GM19043 (cell line): ENCODE data around the gene ACR.
A peak's percentile ranks its signal among the peaks of the same experiment; 100 is the strongest.
"Not testable (repeated sequence)": the region's sequence is repeated elsewhere in the genome, so short reads cannot be mapped to it uniquely, and the experiment has no call there.

Experiments used
- ATAC-seq: cut with Tn5 transposase; IDR thresholded peaks from one replicate; pipeline ENCODE4 v1.9.1; 2021; ENCODE audit warnings: low read depth; ENCODE audit not compliant: unreplicated experiment

Gene ACR

DNA sequence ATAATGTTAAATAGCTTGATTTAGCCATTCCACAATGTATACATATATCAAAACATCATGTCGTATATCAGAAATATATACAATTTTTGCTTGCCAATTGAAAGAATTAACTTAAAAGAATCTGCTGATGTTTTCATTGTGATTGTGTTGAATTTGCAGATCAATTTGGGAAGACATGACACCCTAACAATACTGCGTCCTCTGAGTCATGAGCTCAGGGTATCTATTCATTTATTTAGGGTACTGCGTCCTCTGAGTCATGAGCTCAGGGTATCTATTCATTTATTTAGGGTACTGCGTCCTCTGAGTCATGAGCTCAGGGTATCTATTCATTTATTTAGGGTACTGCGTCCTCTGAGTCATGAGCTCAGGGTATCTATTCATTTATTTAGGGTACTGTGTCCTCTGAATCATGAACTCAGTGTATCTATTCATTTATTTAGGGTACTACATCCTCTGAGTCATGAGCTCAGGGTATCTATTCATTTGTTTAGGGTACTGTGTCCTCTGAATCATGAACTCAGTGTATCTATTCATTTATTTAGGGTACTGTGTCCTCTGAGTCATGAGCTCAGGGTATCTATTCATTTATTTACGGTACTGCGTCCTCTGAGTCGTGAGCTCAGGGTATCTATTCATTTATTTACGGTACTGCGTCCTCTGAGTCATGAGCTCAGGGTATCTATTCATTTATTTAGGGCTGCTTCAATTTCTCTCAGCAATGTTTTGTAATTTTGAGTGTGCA lies 21.8 kb downstream of the ACR start:
- not testable (repeated sequence) for ATAC-seq

DNA sequence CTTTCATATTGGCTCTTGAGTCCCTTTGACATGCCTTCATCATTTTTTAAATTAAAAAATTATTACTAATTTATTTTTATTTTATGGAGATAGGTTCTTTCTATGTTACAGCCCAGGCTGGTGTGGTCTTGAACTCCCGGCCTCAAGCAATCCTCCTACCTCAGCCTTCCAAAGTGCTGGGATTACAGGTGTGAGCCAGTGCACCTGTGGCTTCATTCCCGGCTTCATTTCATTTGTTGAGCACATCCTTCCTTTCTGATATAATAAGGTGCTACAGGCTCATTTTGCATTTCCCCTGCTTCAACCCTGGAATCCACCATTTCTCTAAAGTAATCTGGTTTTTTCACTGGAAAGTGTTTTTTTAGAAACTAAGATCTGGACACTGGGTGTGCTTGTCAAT lies 23.8 kb downstream of the ACR start:
- not testable (repeated sequence) for ATAC-seq

DNA sequence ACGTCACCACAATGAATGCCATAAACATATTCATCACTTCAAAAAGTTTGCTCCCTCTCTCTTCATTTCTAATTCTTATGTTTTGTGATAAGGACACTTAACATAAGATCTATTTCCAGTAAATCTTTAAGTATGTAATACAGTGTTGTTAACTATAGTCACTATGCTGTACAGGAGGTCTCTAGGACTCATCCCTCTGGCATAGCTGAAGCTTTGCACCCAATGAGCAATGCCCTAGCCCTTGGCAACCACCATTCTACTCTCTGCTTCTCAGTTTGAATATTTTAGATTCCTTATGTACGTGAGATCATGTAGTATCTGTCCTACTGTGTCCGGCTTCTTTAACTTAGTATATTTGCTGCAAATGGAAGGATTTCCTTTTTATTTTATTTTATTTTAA lies 26.3 kb downstream of the ACR start:
- ATAC-seq = not testable (repeated sequence)

DNA sequence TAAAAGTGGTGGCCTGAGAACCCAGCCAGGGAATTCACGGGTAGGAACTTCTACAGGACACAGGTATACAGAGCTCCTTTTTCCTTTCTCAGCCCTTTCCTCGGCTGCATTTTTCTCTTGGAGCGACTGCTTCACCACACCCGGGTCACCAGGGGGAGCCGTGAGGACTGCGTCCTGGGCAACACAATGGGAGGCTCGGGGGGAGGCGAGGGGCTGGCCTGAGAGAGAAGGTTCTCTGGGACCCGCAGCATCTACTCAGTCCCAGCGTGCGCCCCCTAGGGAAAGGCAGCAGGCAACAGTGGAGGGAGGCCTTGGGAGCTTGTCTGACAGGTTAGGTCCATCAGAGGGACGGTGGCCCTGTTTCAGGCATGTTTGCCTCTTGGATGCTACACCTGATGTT lies 37.1 kb downstream of the ACR start:
- ATAC-seq = not testable (repeated sequence)

DNA sequence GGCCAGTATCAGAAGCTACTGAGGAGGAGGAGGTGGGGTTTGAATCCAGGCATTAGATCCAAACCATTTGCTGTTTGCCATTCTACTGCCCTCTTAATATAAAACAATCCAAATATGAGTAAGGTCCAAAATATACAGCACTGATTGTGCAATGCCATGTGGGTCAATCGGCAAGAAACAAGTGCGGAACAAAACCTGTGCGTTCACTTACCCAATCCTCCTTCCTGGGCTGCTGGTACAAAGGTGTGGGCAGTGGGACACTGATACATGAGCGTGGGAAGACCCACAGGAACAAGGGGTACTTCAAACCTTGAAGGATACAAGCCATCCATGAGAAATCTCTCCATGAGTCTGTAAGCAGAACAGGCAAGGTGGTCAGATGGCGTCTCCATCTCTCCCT lies 39.6 kb downstream of the ACR start:
- ATAC-seq = not testable (repeated sequence)

DNA sequence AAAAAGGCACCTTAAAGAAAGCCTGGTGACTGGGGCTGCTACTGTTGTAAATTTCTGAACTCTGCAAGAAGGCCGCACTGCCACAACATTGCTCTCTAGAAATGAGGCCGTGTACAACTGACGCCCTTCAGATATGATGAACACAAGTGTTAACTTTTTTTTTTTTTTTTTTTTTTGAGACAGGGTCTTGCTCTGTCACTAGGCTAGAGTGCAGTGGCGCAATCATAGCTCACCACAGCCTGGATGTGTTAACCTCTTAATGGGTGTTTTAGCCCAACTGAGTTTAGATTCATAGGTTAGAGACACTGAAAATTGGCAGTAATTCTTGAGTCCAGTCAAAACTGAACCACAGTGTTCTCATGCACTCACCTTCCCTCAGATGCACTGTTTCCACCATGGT lies 42.2 kb downstream of the ACR start:
- not testable (repeated sequence) for ATAC-seq

DNA sequence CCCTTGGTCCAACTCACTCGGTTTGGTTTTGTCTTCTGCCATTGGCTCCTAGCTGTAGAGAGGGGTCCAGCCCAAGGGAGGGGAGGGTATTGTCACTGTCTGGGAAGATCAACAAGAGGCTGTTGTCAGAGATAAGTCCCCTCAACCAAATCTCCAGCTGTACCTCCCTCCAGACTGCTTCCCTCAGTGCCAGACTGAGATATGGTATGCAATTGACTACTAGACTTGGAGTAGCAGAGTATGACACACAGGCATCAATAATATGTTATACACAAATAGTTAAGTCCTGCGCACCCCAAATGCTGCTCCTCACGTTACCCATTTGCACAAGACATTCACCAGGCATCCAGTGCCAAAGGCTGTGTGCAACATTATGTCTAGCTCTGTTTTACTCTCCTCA lies 44.2 kb downstream of the ACR start:
- not testable (repeated sequence) for ATAC-seq

DNA sequence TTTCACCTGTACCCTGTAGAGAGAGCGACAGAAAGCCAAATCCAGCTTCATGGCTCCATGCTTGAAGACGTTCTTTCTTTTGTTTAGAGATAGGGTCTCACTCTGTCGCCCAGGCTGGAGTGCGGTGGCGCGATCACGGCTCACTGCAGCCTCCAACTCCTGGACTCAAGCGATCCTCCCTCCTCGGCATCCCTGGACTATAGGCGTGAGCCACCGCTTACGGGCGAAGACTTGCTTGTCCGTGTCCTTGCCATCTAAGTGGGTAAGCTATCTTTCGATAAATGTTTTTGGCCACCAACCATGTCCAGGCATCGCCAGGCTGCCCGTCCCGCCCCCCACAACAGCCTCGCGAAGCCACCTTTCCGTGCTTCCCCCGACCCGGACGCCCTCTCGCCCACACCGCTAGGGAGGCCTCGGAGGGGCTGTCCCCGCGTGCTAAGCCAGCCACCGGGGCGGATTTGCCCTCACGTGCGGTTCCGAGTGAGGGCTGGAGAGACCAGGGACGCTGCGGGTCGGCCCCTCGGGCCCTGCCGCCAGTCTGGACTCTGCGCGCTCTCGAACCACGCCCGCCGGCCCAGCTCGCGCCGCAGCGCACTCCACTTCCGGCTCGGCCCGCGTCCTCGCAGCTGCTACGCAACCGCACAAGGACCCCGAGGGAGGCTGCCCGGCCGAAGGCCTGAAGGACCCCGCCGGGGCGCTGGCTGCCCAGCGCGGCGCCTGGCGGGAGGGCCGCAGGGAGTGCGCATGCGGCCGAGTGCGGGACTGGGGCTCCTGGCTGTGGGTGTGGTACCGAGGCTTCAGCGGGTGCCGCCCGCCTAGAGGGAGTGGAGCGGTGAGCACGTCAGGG lies 45.3 kb downstream of the ACR start, which contains the start of gene RABL2B:
Gene RABL2B, minus strand, starts transcription at position 604 of the 847 bp plus-strand sequence. CDS start 1,342 bp downstream, outside the sequence.
- ATAC-seq = peak; percentile 96

DNA sequence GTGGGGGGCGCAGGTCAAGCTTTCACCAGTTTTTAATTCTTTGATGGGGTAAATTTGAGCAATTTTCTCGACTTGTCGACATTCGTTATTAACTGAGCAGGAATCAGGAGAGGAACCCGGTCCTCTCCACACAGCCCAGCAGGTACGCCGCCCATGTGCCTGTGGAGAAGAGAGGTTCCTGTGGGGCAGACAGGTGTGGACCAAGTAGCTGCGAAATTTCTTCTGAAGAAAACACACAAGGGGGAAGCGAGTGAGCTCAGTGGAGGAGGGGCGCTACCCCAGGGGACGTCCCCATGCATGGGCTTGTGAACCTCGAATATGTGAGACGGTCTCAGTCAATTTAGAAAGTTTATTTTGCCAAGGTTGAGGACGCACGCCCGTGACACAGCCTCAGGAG lies 45.9 kb downstream of the ACR start:
- ATAC-seq = peak; percentile 14

DNA sequence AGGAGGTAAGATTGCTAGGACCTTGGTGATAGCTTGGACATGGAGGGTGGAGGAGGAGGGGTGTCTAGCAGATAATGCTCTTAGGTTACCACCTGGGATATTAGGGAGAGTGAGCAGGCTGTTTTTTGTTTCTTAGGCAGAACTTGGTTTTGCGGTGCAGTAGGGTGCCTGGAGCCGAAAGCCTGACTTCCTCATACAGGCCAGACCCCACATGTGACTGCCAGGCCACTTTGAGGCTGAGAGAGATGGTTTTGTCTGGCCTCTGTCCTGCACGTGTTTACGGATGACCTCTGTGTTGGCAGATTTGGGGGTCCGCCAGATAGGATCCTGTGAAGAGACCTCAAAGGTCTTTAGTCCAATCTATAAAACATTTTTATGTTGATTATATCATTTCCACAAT lies 47.3 kb downstream of the ACR start:
- not testable (repeated sequence) for ATAC-seq

DNA sequence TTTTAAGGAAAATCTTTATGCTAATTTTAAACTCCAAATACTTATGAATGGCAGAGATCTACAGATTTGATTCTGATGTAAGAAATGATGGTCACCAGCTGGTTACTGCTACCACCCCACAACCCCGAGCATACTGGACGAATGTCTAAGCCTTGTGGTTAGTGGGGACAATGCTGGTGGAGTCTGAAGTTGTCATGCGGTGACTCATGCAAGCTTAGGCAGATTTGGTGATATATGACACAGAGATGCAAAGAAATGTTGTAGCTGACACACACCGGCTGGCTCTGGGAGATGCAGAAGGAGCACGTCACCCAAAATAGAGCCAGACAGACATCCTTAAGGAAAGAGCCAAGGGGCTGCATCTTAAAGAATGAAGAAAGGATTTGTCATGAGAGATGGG lies 48.9 kb downstream of the ACR start:
- ATAC-seq = not testable (repeated sequence)
